ENCODE measurements around the gene FOXL2NB.
"Not testable (repeated sequence)": the region's sequence is repeated elsewhere in the genome, so short reads cannot be mapped to it uniquely, and the experiment has no call there.

FOXL2NB gene

GRCh38 chr3:138946663-138947494 is at the start of gene FOXL2NB, which contains the start of gene FOXL2:
TSS of gene FOXL2NB (plus strand) at chr3:138947217. CDS start at chr3:138947365, 148 bp downstream.
TSS of gene FOXL2 (minus strand) at chr3:138947137. CDS start at chr3:138946722, 415 bp downstream.
- DNase-seq: no peak

- DNase-seq: no peak
These were observed 48.7 kb upstream of the FOXL2NB start for GRCh38 chr3:138898301-138898700.

- DNase-seq: peak; percentile 38
These were observed 48.3 kb upstream of the FOXL2NB start for GRCh38 chr3:138898708-138899107.

GRCh38 chr3:138899351-138899991 is 47.5 kb upstream of the FOXL2NB start:
- no peak for DNase-seq

- no peak for DNase-seq
These were observed 45.5 kb upstream of the FOXL2NB start for GRCh38 chr3:138901567-138901966.

GRCh38 chr3:138902171-138902570 is 44.8 kb upstream of the FOXL2NB start:
- DNase-seq: no peak

- DNase-seq: no peak
These were observed 39.5 kb upstream of the FOXL2NB start for GRCh38 chr3:138907539-138907938.

GRCh38 chr3:138908846-138909245 is 38.2 kb upstream of the FOXL2NB start:
- DNase-seq: peak; percentile 10

GRCh38 chr3:138909904-138910303 is 37.1 kb upstream of the FOXL2NB start:
- DNase-seq: no peak

GRCh38 chr3:138911621-138912020 is 35.4 kb upstream of the FOXL2NB start:
- DNase-seq: no peak

GRCh38 chr3:138912237-138912636 is 34.8 kb upstream of the FOXL2NB start:
- DNase-seq: peak; percentile 78

- DNase-seq: peak; percentile 53
These were observed 33.3 kb upstream of the FOXL2NB start for GRCh38 chr3:138913766-138914165.

GRCh38 chr3:138914870-138915502 is 32.0 kb upstream of the FOXL2NB start:
- DNase-seq: no peak

GRCh38 chr3:138915503-138916498 is 31.2 kb upstream of the FOXL2NB start:
- peak; percentile 90 for DNase-seq

- no peak for DNase-seq
These were observed 30.2 kb upstream of the FOXL2NB start for GRCh38 chr3:138916824-138917223.

GRCh38 chr3:138919325-138919724 is 27.7 kb upstream of the FOXL2NB start:
- no peak for DNase-seq

- no peak for DNase-seq
These were observed 25.4 kb upstream of the FOXL2NB start for GRCh38 chr3:138921316-138922292.

GRCh38 chr3:138922400-138922799 is 24.6 kb upstream of the FOXL2NB start:
- DNase-seq: not testable (repeated sequence)

GRCh38 chr3:138923531-138923994 is 23.5 kb upstream of the FOXL2NB start:
- DNase-seq: peak; percentile 92

GRCh38 chr3:138928727-138929372 is 18.2 kb upstream of the FOXL2NB start:
- no peak for DNase-seq

Measured in hematopoietic multipotent progenitor cell treated with erythropoietin and hydrocortisone succinate and interleukin-3 and kit ligand, for 8 days (in vitro differentiated cells).